Stimulated activated CD8-positive, alpha-beta memory T cell treated with anti-CD3 and anti-CD28 coated beads, Interleukin-15, amount 100 ng/mL, for 1 hour (primary cell): ENCODE measurements around the gene ZC3H18.
A peak's percentile ranks its signal among the peaks of the same experiment; 100 is the strongest.

ENCODE experiments used
- DNase-seq: peaks from one replicate; pipeline ENCODE4 v3.0.0-alpha.2; 2020; ENCODE audit warnings: low read depth

ZC3H18 gene

DNA sequence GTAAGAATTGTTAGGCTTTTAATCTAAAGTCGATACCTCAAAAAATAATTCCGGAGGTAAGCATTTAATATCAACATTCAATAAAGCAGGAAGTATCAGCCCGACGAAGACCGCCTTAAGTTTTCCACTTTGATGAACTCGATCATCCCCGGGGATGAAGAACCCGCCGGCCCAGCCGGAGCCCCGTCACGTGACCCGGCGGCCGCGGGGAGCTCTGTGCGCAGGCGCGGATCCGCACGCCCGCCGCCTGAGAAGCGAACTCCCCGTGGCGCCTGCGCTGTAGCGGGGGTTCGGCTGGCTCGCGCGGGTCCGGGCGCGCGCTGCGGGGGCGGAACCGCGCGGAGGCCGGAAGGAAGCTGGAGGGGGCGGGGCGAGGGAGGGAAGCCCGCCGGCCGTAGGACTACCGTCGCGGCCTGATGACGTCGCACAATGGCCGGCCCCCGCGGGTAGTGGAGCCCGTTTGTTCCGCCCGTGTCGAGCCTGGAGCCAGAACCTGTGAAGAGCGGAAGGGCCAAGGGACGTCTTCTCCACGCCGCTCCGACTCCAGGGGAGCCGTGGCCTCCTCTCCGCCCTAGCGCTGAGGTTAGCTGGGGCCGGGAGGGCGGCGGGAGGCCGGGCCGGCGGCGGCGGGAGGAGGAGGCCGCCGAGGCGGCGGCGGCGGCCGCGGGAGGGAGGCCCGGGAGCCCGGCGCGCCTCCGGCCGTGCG is at the start of gene ZC3H18:
Gene ZC3H18, plus strand, starts transcription at position 419 of the 706 bp plus-strand sequence. CDS start 6,721 bp downstream, outside the sequence.
- DNase-seq = peak; percentile 97

DNA sequence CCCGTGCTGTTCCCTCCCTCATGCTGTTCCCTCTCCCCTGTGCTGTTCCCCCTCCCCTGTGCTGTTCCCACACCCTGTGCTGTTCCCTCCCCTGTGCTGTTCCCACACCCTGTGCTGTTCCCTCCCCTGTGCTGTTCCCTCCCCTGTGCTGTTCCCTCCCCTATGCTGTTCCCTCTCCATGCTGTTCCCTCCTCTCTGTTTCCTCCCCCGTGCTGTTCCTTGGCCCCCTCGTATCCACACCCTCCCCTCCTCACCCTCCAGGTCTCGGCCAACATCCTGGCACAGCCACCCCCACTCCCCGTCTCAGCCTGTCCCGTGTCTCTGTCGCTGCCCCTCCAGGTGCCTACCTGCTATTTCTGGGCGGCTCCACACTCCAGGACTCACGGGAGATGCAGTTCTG is 48.5 kb upstream of the ZC3H18 start:
- no peak for DNase-seq

DNA sequence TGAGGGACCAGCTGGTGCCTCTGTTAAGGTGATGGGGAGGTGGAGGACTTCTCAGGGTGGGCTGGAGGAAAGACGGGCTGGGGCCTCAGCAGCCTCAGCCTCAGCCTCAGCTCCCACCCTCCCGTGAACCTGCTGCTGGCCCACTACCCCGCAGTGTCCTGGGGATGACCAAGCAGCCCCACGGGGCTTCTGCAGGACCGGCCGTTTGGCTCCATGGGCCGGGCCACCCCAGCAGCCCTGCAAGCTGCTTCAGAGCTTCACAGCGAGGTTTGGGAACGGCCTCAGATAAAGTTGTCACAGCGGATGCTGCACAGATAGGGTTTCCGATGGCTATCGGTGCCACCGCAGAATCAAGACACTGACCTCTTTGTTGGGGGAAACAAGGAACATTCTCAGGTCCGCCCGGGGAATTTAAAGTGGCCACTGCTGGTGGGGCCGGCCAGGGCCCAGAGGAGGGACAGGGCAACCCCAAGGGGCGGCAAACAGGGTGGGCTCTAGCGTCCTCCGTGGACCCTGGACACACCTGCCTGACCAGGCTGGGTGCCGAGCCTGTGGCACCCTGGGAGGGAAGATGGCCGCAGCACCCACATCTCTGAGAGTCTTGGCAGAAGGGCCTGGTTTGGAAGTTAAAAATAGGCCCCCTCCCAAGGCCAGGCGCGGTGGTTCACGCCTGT is 47.8 kb upstream of the ZC3H18 start:
- no peak for DNase-seq

DNA sequence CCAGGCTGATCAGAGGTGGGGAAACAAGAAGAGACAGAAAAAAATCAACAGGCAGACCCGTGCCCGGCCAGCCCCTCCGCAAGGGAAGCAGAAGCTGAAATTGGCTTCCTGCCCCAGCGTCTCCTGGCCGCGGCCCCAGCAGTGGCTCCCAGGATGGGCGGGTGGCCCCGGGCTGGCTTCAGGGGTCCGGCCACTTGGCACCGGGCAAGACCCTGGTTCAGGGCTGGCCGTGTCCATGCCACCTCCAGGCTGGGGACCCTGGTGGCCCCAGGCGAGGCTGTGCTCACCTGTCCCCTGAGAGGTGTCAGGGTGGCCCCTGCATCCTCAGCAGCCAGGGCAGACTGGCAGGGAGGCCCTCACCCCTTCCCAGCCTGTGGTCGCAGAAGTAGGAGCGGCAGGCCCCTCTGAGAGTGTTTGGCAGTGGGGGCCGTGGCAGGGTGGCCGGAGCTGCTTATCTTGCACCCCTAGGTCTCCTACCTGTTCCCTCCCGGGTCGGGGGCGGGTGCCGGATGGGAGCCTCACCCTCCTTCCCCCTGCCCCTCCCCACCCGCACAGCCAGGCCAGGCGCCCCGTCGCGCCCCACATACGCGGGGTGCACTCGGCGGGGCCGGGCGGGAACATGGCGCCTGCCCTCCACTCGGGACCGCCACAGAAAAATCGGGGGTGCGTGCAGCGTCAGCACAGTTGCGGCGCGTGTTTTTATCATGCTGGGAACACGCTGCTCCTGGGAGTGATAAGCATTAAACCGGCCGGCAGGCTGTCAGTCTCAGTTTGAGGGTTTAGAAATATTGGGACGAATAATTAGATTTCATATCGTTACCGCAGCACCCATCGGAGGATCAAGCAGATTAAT is 46.7 kb upstream of the ZC3H18 start:
- DNase-seq = no peak

DNA sequence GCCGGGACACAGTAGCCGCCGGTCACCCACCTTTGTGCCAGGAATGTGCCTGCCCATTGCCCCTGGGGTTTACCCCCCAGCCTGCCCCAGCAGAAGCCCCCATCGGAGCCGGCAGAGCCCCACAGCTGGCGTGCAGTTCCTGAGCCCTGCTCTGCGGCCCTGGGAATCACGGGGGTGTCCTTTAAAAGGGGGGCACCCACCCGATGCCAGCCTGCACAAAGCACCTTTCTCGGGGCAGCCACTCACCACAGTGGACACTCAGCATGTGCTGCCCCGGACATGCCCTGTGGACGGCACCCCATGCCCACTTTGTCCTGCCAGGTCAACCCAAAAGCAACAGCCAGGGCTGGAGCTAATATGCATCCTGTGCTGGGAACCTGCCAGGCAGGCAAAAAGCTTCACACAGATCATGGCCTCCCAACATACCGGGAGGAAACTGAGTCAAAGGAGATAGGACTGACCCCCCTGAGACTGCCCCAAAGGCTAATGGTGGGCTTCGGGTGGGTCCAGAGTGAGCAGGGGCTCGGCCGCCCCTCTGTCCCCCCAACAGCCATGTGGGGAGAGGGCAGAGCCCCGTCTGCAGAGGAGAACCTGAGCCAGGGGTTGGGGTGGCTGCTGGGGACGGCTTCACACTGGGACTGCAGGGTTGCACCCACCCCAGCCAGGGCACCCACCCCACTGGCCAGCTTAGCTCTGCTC is 45.8 kb upstream of the ZC3H18 start:
- no peak for DNase-seq

DNA sequence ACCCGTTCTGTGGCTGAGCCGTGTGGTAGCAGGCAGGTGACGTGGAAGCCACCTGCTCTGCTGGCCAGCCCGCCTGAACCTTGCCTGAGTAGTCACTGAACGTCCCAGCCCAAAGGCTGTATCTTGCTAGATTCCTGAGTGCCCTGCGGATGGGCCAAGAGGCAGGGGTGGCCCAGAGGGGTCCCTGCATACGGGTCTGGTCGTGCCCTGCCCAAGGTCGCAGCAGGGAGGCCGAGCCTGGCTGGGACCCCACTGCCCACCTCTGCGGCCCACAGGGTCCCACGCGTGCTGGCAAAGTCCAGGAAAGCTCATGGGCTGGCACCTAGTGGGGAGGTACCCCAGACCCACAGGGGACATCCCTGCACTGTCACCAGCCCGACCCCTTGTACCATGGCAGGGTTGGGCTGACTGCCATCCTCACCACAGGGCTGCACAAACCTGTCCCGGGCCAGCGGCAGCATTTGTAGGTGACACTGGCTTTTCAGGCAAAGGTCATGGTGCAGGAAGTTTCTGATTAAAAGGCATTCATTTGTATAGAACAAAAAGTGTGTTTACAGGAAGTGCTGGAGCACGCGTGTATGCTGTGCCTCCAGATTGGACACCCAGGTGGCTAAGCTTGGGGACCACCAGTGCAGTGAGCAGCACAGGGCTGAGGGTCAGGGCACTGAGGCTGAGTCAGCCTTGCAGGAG is 45.1 kb upstream of the ZC3H18 start:
- DNase-seq = no peak

DNA sequence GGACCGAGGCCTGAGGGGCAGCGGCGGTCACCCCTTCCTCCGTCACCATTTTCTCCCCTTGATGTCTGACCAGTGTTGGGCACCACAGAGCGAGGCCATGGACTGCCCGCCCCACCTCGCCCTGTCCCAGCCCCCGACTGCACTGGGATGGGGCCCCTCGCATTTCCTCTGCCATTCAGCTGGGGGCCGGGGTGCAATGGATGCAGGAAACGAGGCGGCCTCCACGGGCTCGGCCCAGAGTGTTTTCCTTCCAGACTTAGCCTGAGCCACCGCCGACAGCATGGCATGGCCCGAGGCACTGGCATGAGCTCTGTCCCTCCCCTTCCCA is 44.6 kb upstream of the ZC3H18 start:
- DNase-seq = no peak

DNA sequence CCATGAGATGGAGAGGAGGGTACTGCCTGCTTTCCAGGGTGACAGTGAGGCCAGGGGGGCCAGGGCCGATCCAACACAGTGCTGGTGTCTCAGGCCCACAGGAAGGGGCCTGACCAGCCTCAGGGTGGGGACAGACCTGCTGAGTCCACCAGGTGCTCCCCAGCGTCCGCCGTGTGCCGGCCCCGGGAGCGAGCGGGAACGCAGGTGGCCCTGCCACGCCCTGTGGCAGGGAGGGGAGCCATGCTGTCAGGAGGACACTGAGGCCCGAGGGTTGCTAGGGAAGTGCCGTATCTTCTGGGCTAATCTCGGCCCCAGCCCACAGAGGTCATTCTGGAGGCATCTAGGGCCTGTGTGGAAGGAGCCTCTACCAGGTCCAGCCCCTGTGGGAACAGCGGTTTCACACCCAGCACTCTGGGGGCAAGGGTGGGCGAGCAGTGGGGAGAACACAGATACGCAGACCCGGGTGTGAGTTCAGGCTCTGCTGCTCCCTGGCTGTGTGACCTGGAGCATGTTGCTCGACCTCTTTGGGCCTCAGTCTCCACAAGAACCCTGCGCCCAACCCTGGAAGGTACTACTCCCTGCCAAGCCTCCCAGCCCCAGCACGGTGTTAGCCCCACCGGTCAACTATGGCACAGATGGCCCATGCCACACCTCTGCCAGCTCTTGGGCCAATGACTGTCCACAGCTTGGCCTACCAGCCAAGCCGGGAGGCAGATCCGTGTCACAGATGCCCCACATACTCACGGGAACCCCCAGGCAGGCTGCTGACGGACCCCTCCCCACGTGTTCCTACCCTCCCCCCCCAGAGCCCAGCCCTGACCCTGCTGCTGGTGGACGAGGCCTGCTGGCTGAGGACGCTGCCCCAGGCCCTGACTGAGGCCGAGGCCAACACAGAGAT is 43.9 kb upstream of the ZC3H18 start:
- DNase-seq = no peak

DNA sequence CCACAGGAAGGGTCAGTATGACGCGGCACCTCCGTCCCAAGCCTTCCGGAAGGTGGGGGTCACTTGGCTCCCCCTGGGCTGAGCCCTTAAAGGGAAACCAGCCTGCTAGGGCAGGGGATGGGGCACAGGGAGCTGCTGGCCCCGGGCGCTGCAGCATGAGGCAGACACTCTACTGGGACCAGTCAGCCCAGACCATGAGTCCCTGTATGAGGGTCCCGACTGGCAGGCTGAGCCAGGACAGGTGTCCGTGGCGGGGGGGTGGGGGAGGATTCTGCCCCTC is 43.4 kb upstream of the ZC3H18 start:
- no peak for DNase-seq

DNA sequence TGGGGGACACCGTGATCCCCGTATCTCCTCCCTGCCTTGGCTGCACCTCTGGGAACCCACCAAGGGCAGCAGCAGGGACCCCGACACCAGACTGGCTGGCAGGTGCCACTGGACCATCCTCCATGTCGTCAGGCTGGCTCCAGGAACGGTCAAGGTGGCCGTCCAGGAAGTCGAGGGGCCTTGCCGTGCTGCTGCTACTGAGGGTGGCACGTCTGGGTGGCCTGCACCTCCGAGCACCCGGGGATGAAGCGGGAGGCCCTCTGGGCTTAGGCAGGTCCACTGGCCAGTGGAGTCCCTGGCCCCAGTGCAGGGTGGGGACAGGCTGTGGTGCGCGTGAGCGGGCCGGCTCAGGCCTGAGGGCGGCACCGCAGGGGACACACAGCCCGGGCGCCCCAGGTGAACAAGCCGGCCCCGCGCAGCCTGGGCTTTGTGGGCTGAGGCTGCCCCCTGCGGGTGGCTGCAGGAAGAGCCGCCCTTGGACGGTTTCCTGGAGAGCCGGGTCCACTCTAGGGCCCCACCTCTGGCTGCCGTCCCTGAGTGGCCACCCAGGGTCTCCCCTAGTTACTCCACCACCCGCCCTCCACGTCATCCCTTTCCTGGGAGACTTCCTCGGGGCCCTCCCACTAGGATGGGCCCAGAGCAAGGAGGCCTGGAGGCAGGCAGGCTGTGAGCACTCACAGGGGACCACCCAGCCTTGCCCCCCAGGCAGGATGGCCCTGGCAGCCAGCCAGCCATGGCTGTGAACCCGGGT is 42.8 kb upstream of the ZC3H18 start:
- DNase-seq = peak; percentile 20

DNA sequence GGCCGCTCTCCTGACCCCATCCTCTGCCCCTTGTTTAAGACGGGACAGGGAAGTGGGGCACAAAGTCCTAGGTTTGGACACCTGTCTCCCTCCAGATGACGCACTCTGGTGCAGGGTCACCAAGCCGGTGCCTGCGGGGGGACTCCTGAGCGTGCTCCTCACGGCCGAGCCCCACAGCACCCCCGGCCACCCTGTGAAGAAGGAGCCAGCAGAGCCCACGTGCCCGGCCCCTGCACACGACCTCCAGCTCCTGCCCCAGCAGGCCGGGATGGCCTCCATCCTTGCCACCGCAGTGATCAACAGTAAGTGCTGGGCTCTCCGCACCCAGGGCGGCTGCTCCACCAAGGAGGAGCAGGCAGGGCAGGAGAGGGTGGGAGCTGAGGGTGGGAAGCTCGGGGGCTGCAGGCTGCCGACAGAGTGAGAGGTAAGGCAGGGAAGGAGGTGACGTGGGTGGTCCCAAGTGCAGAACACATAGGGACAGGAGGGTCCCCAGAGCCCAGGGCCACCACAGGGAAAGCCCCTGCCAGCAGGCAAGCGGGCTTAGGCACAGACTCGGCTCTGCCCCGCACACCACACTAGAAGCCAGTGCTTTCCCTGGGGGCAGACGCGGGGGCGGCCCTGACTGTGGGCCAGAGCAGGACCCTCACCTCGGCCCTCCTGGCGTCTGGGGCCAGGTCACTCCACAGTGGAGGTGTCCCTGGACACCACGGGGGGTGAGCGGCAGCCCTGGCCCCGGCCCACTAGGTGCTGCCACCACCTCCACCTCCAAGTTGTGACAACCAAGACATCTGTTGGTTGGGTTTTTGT is 42.1 kb upstream of the ZC3H18 start:
- DNase-seq = no peak

DNA sequence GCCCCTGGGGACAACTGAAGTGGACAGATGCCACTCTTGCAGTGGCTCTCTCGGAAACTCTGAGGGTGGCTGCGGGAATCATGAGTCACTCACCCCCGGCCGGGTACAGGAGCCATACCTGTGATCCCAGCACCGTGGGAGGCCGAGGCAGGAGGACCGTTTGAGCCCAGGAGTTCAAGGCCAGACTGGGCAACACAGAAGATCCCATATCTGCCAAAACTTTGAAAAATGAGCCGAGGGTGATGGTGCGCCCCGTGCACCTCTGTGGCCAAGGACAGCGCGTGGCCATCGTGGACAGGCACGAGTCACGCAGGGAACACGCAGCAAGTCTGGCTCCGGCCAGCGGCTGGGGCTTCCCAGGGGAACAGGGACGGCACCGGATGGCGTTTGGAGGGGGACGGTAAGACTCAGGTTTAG is 41.3 kb upstream of the ZC3H18 start:
- no peak for DNase-seq

DNA sequence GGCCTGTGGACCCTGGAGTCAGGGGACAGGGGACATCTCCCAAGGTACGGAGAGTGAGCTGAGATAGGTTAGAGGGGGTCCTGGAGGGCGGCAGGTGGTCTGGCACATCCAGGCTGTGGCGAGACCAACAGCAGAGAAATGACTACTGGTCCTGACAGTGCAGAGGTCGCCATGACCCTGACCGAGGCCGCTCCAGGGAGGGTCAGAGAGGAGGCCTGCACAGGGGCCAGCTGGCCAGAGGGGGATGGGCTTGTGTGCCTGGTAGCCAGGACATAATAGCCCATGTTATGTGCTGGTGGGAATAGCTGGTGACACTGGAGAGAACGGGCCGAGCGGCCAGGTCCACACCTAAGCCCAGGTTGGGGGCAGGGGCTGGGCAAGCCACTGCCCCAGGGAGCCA is 40.6 kb upstream of the ZC3H18 start:
- DNase-seq = no peak

DNA sequence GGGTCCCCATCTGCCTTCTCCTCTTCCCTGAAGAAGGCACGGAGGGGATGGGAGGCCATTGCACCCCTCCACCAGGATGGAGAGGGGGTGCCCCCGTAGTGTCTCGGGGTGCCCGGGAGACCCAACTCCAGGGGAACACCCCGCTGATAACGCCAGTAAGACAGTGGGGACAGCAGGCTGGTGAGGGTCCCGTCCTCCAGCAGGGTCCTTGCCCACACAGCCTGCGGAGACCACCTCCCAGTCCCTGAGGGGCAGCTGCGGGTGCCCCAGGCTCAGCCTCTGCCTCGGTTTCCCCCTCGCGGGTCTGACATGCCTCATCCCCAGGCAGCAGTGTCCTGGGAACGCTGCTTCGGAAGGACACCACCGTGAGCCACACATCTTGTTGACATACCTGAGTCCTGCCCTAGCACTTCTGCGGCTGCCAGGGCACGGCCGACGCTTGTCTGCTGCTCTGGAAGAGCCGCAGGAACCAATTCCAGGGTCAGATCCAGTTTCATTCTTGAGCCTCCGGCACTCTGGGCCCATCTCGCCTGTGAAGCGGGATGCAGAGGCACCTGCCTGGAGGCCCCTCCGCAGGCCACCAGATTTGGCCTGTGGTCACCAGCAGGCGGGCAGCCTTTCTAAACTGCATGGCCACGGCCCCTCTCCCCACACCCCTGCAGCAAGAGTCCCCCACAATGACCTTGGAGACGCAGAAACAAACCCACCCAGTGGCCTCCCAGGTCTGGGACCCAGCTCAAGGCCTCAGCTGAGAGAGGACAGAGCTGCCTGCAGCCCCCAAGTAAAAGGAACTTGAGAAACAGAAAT is 39.9 kb upstream of the ZC3H18 start:
- no peak for DNase-seq

DNA sequence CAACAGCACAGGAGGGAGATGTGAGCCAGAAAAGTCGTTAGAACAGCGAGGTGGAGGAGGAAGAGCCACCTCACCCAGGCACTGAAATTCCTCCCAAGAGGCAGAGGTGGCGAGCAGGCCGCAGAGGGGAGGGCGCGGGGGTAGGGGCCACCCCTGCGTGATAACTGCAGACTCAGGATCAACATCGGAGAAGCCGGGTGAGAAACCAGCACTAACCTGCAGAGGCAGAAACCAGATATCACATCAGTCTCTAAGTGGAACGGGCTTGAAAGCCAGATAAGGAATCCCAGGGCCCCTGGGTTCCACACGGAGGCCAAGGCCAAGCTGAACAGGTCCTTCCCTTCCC is 39.4 kb upstream of the ZC3H18 start:
- DNase-seq = no peak

DNA sequence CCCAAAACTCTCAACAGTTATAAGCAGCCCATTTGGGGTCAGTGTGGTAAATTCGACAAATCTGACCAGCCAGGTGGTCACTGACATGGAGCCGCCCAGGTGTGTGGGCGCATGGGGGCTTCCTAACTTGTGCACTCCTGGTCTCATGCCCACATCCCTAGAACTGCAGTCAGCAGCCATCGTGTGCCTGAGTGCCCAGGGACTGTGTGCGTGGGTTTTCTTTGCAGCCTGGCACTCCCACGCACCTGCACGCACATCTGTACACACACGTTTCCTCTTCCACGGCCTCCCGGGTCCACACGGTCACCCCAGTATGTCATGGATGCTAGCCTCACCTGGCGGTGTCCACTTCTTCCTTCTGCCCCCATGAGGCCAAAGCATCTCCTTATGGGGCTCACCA is 38.9 kb upstream of the ZC3H18 start:
- DNase-seq = no peak

DNA sequence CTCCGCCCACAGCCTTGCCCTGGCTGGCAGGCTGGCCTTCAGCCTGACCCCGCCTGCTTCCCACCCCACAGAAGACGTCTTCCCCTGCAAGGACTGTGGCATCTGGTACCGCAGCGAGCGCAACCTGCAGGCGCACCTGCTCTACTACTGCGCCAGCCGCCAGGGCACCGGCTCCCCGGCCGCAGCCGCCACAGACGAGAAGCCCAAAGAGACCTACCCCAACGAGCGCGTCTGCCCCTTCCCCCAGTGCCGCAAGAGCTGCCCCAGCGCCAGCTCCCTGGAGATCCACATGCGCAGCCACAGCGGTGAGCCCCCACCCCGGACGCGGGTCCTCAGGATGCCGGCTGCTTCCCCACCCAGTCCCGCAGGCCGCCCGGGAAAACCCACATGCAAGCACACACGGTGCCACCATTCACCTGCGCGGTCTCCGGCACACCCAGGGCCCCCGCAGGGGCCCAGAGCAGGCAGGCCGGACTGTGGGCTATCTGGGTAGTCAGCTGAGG is 38.2 kb upstream of the ZC3H18 start:
- DNase-seq = no peak

DNA sequence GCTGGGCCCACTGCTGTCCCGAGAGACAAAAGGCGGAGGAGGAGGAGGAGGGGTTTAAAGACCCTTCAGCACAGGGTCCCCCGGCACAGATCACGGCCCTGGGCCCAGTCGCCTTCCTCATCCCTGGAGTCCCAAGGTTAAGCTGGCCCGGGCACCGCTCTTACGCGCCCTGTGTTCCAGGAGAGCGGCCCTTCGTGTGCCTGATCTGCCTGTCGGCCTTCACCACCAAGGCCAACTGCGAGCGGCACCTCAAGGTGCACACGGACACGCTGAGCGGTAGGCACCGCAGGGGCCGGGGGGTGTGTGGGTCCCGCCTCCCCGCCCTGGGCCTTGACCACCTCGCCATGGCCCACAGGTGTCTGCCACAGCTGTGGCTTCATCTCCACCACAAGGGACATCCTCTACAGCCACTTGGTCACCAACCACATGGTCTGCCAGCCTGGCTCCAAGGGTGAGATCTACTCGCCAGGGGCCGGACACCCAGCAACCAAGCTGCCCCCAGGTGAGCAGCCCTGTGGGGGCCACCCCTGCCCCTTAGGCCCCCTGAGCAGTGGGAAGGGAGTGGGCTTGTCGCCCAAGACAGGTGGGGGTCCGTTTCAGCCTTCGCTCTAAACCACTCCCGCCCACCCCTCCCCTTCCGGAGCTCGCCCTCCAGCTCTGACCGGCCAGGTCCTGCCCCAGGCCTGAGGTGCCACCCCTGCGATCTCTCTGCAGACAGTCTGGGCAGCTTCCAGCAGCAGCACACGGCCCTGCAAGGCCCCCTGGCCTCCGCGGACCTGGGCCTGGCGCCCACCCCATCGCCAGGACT is 37.6 kb upstream of the ZC3H18 start:
- DNase-seq = no peak
